ENCODE data around the gene BATF.

Gene BATF

GRCh38 chr14:75501080-75501479 is 21.2 kb upstream of the BATF start:
- DNase-seq = no peak

GRCh38 chr14:75504411-75504810 is 17.9 kb upstream of the BATF start:
- no peak for DNase-seq

- DNase-seq = no peak
These were observed 15.3 kb upstream of the BATF start for GRCh38 chr14:75506930-75507329.

GRCh38 chr14:75510547-75510946 is 11.7 kb upstream of the BATF start:
- DNase-seq = no peak

GRCh38 chr14:75511201-75511600 is 11.1 kb upstream of the BATF start:
- DNase-seq = no peak

GRCh38 chr14:75513911-75514672 is 8.2 kb upstream of the BATF start:
- no peak for DNase-seq

GRCh38 chr14:75514673-75515628 is 7.3 kb upstream of the BATF start:
- no peak for DNase-seq

- no peak for DNase-seq
These were observed 6.7 kb upstream of the BATF start for GRCh38 chr14:75515629-75515996.

GRCh38 chr14:75518625-75519024 is 3.6 kb upstream of the BATF start:
- no peak for DNase-seq

GRCh38 chr14:75519394-75519793 is 2.9 kb upstream of the BATF start:
- no peak for DNase-seq

GRCh38 chr14:75519826-75520728 is 2.2 kb upstream of the BATF start:
- no peak for DNase-seq

GRCh38 chr14:75520852-75521251 is 1.4 kb upstream of the BATF start:
- DNase-seq = no peak

GRCh38 chr14:75521415-75522199 is 662 bp upstream of the BATF start:
- no peak for DNase-seq

GRCh38 chr14:75522983-75523318 is 682 bp downstream of the BATF start:
- DNase-seq = no peak

- peak in 1 of 2 experiments; percentile 44 for DNase-seq
These were observed 1.5 kb downstream of the BATF start for GRCh38 chr14:75523771-75524171.

GRCh38 chr14:75525969-75526368 is 3.7 kb downstream of the BATF start:
- no peak for DNase-seq

- no peak for DNase-seq
These were observed 5.3 kb downstream of the BATF start for GRCh38 chr14:75527449-75528163.

GRCh38 chr14:75531256-75531655 is 9.0 kb downstream of the BATF start:
- no peak for DNase-seq

- no peak for DNase-seq
These were observed 9.5 kb downstream of the BATF start for GRCh38 chr14:75531660-75532317.

- DNase-seq = no peak
These were observed 11.7 kb downstream of the BATF start for GRCh38 chr14:75533791-75534555.

All from activated CD4-positive, alpha-beta T cell treated with anti-CD3 and anti-CD28 coated beads, Interleukin-2, amount 50 U/mL, for 4 hours (primary cell).